Transverse colon (tissue), 4 donors: ENCODE data around the gene PIEZO2.

Source experiments
- CTCF ChIP-seq, 5 experiments: fragments of 200-600 bp in 3 of 5; fragments of 450-650 bp in 2 of 5; sonication (generic) in 3 of 5; IDR thresholded peaks; 1 replicate in 2 of 5; 2 replicates in 3 of 5; pipeline ENCODE4 v1.5.1; 2016 to 2017; ENCODE audit warnings: antibody characterized with exemption in 5 of 5, inconsistent platforms in 3 of 5, mild to moderate bottlenecking in 2 of 5, moderate library complexity in 1 of 5
- EP300 ChIP-seq: sonication (generic); formaldehyde crosslinking; IDR thresholded peaks from one replicate; pipeline ENCODE4 v1.6.1; 2017; ENCODE audit warnings: antibody characterized with exemption, low read depth
- POLR2A ChIP-seq: fragments of 450-650 bp; IDR thresholded peaks from one replicate; pipeline ENCODE4 v1.6.1; 2016; ENCODE audit warnings: antibody characterized with exemption, mild to moderate bottlenecking, moderate library complexity
- POLR2AphosphoS5 ChIP-seq, 3 donors: sonication (generic); formaldehyde crosslinking; IDR thresholded peaks; one replicate each; pipeline ENCODE4 v1.6.1; 2016; ENCODE audit warnings: antibody characterized with exemption in 3 of 3

GRCh38 chr18:10826400-10826799 lies 323.0 kb downstream of the PIEZO2 start:
- no peak for TF ChIP-seq POLR2A
- no peak for TF ChIP-seq POLR2AphosphoS5 (IDR thresholded peaks at IDR 0.05)
- no peak for TF ChIP-seq CTCF (IDR thresholded peaks at IDR 0.05)
- TF ChIP-seq EP300 = no peak
